NT2/D1 (cell line): Measurements from ENCODE around the gene CWC27.

Experiments
- SUZ12 ChIP-seq: IDR thresholded peaks from 2 replicates; pipeline ENCODE4 v1.6.1; 2011; ENCODE audit not compliant: insufficient read length, insufficient read depth; ENCODE audit errors: extremely low read depth
- ZNF274 ChIP-seq: IDR thresholded peaks from 2 replicates; pipeline ENCODE4 v1.6.1; 2011; ENCODE audit warnings: mild to moderate bottlenecking, low read depth, low read length

DNA sequence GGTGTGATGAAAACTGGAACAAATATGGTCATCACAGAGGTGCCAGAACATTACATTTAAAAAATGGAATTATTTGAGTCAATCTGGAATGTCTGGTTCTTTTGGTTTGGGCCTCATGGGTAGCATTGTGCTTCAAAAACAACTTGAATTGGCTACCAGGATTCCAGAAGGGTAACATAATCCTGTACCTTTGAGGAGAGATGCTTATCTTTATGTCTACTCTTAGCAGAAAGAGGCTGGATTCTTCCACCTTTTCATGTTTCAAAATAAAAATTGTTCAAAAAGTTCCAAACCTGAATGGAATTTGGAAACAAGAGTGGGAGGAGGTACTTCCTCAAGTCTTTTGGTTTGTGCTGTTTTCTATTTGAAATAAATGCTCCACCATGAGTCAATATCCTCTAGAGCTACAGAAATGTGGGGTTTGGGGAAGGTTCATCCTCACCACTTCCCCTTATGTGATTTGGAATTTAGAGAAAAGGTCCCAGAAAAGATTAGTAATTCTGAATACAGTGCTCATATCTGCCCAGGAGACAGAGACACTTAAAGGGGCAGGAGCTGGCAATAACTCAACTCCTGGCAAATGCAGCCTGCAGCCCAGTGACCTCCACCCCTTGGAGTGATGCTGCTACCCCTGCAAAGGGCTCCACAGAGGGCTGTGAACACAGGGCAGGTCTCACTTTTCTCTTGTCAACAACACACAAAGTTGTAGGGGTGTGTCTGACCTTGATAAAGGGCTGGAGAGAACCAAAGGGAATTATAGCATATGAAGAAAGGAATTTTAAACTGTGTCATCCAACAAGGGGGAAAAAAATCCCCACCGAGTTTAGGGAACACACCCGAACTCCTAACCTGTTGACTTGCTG lies 272.8 kb downstream of the CWC27 start:
- TF ChIP-seq SUZ12 (no peak), ZNF274 (no peak)
